ENCODE data around the gene CAPS2.

DNA sequence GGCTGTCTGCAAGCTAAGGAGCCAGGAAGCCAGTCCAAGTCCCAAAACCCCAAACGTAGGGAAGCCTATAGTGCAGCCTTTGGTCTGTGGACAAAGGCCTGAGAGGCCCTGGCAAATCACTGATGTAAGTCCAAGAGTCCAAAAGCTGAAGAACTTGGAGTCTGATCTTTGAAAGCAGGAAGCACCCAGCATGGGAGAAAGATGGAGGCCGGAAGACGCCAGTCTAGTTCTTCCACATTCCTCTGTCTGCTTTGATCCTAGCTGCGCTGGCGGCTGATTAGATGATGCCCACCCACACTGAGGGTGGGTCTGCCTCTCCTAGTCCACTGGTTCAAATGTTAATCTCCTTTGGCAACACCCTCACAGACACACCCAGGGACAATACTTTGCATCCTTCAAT is 58.5 kb downstream of the CAPS2 start:
- no peak for TF ChIP-seq POLR2AphosphoS5 (IDR thresholded peaks at IDR 0.05)
- no peak for TF ChIP-seq EP300 (IDR thresholded peaks at IDR 0.05)
- TF ChIP-seq POLR2A (IDR thresholded peaks at IDR 0.05) = no peak

Measured in stomach (tissue), 4 donors.